Measurements from ENCODE around the gene LMO7.

GRCh38 chr13:75766636-75767035 is 130.5 kb downstream of the LMO7 start:
- TF ChIP-seq ZNF274 (CRISPR knock-in tag; IDR thresholded peaks at IDR 0.05) = no peak
- TF ChIP-seq TCF7 (IDR thresholded peaks at IDR 0.05; ENCODE audit: low read depth) = no peak
- TF ChIP-seq TBX2 (CRISPR knock-in tag; IDR thresholded peaks at IDR 0.05; ENCODE audit: borderline replicate concordance) = no peak
- no peak for TF ChIP-seq CC2D1A (CRISPR knock-in tag; IDR thresholded peaks at IDR 0.05)
- no peak for TF ChIP-seq CCAR2 (optimal IDR thresholded peaks at IDR 0.05; ENCODE audit: low read depth, low read length)
- TF ChIP-seq RELA (CRISPR knock-in tag; IDR thresholded peaks at IDR 0.05) = no peak
- no peak for TF ChIP-seq CHD4 (IDR thresholded peaks at IDR 0.05; ENCODE audit: borderline replicate concordance, low read length)
- TF ChIP-seq ZFX (CRISPR knock-in tag; IDR thresholded peaks at IDR 0.05; ENCODE audit: low read depth) = no peak
- no peak for TF ChIP-seq ZSCAN25 (CRISPR knock-in tag; IDR thresholded peaks at IDR 0.05)
- TF ChIP-seq IKZF1 (IDR thresholded peaks at IDR 0.05) = no peak
- no peak for TF ChIP-seq EZH2 (conservative IDR thresholded peaks at IDR 0.05; ENCODE audit: low read depth, low read length)
- no peak for TF ChIP-seq EP300 (IDR thresholded peaks at IDR 0.05; ENCODE audit: low read depth in 2 of 2, low read length in 2 of 2)
- no peak for TF ChIP-seq EP300 (CRISPR knock-in tag; IDR thresholded peaks at IDR 0.05; ENCODE audit: borderline replicate concordance)
- no peak for TF ChIP-seq CREM (IDR thresholded peaks at IDR 0.05)
- no peak for TF ChIP-seq CREM (CRISPR knock-in tag; IDR thresholded peaks at IDR 0.05)

Data from HepG2 (cell line).